AG10803 (cell line): ENCODE measurements around the gene MINPP1.

Source experiments
- DNase-seq: peaks from one replicate; pipeline ENCODE4 v3.0.0; 2010; ENCODE audit warnings: low read depth
- H3K4me3 ChIP-seq: 2 replicates; pipeline ENCODE4 v1.5.1; 2011; ENCODE audit warnings: mild to moderate bottlenecking, low read length, control low read depth
- TF ChIP-seq, protein P1 (sequence below): conservative IDR thresholded peaks from 2 replicates; pipeline ENCODE4 v1.5.1; 2011; ENCODE audit warnings: mild to moderate bottlenecking, low read length, control low read depth, inconsistent platforms

The MINPP1 gene

DNA sequence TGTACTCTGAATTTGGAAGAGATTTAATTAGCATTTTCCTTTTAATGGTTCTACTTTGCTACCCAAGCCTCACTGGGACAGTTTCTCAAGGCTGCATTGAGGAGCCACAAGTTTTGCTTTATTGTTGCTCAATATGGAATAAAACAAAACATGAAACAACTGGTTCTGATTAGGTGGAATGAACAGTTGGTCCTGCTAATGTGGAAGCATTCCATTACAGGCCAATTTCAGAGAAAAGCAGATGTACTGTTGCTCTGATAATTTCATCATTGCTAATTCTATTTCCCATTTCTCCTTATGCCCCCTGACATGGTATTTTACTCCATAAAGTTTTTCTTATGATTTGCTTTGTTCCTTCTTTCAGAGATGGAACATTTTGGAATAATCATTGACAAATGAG lies 89.0 kb downstream of the MINPP1 start:
- no peak overlapping the region for H3K4me3 ChIP-seq
- peak; percentile 87 for DNase-seq
- TF ChIP-seq, protein P1, sequence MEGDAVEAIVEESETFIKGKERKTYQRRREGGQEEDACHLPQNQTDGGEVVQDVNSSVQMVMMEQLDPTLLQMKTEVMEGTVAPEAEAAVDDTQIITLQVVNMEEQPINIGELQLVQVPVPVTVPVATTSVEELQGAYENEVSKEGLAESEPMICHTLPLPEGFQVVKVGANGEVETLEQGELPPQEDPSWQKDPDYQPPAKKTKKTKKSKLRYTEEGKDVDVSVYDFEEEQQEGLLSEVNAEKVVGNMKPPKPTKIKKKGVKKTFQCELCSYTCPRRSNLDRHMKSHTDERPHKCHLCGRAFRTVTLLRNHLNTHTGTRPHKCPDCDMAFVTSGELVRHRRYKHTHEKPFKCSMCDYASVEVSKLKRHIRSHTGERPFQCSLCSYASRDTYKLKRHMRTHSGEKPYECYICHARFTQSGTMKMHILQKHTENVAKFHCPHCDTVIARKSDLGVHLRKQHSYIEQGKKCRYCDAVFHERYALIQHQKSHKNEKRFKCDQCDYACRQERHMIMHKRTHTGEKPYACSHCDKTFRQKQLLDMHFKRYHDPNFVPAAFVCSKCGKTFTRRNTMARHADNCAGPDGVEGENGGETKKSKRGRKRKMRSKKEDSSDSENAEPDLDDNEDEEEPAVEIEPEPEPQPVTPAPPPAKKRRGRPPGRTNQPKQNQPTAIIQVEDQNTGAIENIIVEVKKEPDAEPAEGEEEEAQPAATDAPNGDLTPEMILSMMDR = no peak

DNA sequence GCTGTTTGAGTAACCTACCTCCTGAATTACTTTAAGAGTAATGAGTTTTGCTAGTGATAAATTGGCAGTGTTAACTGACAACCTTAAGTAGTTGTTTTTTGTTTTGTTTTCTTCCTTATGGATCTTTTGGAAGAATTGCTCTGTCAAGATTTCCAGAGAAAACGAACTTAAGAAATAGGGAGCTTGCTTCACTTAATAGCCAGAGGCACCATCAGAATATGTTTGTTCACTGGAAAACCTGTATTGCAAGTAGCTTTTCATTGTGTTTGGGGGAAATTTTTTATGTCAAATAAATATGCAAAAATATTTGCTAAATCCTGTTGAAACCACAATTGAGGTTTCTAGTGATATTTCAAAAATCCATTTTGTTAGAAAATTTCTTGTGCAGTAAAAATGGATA lies 89.5 kb downstream of the MINPP1 start:
- peak; percentile 15 for DNase-seq
- TF ChIP-seq, protein P1 = no peak
- H3K4me3 ChIP-seq = no peak overlapping the region

DNA sequence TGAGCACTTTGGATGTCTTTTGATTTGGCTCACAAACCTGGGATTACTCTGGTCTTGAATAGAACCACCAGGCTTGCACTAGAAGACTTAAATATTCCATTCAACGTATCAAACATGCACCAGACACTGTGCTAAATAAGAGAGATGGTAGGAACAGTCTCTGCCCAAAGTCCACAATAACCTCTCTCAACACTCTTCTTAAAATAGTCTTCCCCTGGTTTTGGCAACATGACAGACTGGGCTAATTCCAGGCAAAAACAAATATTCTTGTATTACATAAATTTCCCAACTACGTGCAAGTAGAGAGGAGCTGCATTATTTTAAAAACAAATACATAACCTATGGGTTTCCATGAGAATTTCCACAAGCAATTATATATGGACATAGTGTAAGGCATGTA lies 90.2 kb downstream of the MINPP1 start:
- H3K4me3 ChIP-seq = no peak overlapping the region
- DNase-seq = peak; percentile 50
- TF ChIP-seq, protein P1 = no peak

DNA sequence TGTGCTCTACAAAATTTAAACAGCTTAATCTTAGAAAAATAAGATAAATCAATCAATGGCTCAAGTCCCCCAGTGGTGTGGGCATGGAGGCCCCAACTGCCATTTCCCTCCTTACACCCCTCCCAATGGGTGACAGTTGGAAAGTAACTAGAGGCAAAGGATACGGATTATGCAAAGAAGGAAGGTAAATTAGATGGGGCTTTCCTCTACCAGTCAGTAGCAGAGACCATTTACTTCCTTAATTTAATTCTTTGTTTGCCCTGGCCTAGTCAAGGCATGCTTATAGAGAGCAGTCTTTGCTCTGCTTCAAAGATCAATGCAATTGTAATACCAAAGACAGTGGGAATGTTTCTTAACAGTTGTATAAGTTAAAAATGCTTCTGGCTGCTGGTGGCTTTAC lies 91.7 kb downstream of the MINPP1 start:
- TF ChIP-seq, protein P1 = no peak
- H3K4me3 ChIP-seq = no peak overlapping the region
- no peak for DNase-seq

DNA sequence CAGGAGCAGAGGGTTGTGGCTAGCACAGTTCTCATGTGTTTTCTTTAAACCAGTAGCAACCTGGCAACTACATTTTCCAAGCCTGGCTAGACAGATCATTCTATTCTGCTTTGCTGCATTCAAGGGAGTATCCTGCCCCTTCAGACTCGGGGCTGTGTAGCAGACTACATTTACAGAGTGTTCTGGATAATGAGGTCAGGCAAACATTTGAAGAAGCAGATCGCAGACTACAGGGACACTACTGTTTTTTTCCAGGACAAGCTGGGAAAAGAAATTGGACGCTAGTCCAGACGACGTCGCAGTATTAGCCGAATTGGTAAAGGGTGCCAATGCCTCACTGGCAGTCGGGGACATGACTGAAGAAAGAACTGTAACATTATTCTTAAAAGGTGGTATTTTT lies 94.0 kb downstream of the MINPP1 start:
- no peak overlapping the region for H3K4me3 ChIP-seq
- DNase-seq = no peak
- TF ChIP-seq, protein P1 = no peak

DNA sequence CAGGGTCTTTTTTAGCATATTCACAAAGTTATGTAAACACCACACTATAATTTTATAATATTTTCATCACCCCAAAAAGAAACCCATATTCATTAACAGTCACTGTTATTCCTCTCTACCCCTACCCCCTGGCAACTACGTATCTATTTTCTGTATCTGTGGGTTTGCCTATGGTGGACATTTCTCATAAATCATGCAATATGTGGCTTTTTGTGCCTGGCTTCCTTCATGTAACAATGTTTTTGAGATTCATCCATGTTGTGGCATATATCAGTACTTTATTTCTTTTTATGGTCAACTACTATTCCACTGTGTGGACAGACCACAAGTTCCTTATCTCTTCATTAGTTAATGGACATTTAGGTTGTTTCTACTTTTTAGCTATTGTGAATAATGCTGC lies 95.9 kb downstream of the MINPP1 start:
- no peak for DNase-seq
- H3K4me3 ChIP-seq = no peak overlapping the region
- TF ChIP-seq, protein P1 = no peak
